Measurements from ENCODE around the gene NUP214. TPM values are rescaled to one million over a fixed set of nuclear protein-coding genes. Genes with fewer than 3 reads are reported as not detected.

NUP214 gene
- total and polyA plus RNA-seq, 2 of the 8 experiments (the other 6 are each of a cell fraction or from before 2014, with no cell fraction given), result 28.6 to 50.2 TPM

DNA sequence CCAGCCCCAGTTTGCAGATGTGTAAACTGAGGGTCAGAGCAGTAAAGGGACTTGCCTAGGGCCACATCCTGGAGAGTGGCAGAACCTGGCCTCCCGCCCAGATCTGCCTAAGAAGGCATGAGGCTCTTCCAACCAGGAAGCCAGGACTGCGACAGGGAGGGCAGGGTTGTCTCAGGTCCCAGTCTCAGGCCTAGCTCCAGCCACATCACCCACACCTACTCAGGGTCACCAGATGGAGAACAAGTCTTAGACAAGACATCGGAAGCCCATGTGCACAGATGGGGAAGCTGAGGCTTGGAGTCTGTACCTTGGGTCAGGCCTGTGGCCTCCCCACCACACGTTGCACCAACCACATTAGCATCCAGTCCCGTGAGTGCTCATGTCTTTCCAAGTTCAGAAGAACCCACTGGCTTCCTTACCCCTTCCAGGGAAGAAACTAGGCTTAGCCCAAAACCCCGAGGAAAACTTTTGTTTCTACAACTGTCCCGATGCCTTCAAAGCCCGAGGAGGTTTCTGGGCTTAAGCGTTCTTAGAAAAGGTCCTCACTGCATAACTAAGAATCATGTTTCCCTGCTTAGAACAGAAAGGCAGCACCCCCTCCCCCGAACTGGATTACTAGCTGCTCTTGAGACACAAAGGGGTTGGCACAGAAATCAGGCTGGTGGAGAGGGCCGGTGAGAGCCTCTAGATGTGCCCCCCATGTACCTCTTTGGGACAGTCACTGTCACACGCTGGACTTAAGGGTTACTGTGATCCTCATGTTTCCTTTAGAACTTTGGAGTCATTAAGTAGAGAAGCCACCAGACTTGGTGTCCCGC lies 148.7 kb downstream of the NUP214 start:
- Histone ChIP-seq H3K56ac (replicated peaks; ENCODE audit: insufficient read length, low read depth, low read length) (no peak overlapping the region), H3K4me2 (ENCODE audit: insufficient read depth in 1 of 2, low read depth in 2 of 2, low read length in 2 of 2) (no peak overlapping the region), H3K18ac (ENCODE audit: extremely low read depth, low read length) (no peak overlapping the region), H4K91ac (replicated peaks; ENCODE audit: insufficient read length, low read length) (no peak overlapping the region), H3K14ac (ENCODE audit: insufficient read length) (no peak overlapping the region), H3K9me3 (ENCODE audit: insufficient read depth in 2 of 2, low read depth in 1 of 2, low read length in 1 of 2) (no peaks in the 10 kb centered on the region), H3K27ac (ENCODE audit: low read depth, low read length) (no peak overlapping the region), H3K79me1 (ENCODE audit: low read depth, low read length) (no peaks in the 10 kb centered on the region), H3K4me3 (ENCODE audit: extremely low read depth in 1 of 4, insufficient read depth in 2 of 4, low read depth in 3 of 4, low read length in 4 of 4) (no peak overlapping the region), H3K23ac (ENCODE audit: insufficient read length) (no peak overlapping the region), H3K4me1 (replicated peaks in 1 of 4; ENCODE audit: control insufficient read depth in 3 of 4, insufficient read depth in 4 of 4, low read length in 3 of 4) (peaks cover 3 to 20% (median 13%) of the 10 kb centered on the region in 4 experiments; a peak in 6 of 7 replicates), H2BK12ac (ENCODE audit: low read depth, low read length) (no peak overlapping the region), H2BK20ac (ENCODE audit: low read length) (peak overlapping the region; percentile 43; the same call in 1 of the 2 replicates), H4K8ac (ENCODE audit: extremely low read depth, insufficient read depth, low read length) (no peak overlapping the region), H3K9ac (replicated peaks in 1 of 4; ENCODE audit: extremely low read depth in 1 of 4, low read depth in 3 of 4, low read length in 3 of 4) (no peak overlapping the region), H3K4ac (replicated peaks; ENCODE audit: insufficient read length, low read depth, low read length) (no peak overlapping the region), H3K36me3 (ENCODE audit: control insufficient read depth in 2 of 4, insufficient read depth in 4 of 4, low read length in 3 of 4) (no peaks in the 10 kb centered on the region), H3K79me2 (ENCODE audit: control insufficient read depth in 1 of 2, insufficient read depth in 2 of 2, low read length in 2 of 2) (no peaks in the 10 kb centered on the region), H4K5ac (ENCODE audit: insufficient read length, low read depth, low read length) (no peak overlapping the region), H2AK5ac (ENCODE audit: low read depth, low read length) (no peak overlapping the region), H2BK120ac (replicated peaks; ENCODE audit: low read depth, low read length) (no peak overlapping the region), H2AFZ (ENCODE audit: low read length) (no peak overlapping the region), H3K27me3 (replicated peaks in 1 of 4; ENCODE audit: control insufficient read depth in 3 of 4, extremely low read depth in 1 of 4, insufficient read depth in 3 of 4, low read length in 3 of 4) (peaks cover 2 to 20% (median 13%) of the 10 kb centered on the region in 4 experiments; a peak in 6 of 7 replicates), H2BK15ac (ENCODE audit: low read length) (no peak overlapping the region), H2BK5ac (ENCODE audit: low read depth, low read length) (no peak overlapping the region), H3K23me2 (ENCODE audit: low read depth, low read length) (peaks cover 2% of the 10 kb centered on the region; the same call in 1 of the 2 replicates), H4K20me1 (replicated peaks in 1 of 2; ENCODE audit: control insufficient read depth in 1 of 2, insufficient read depth in 2 of 2, low read length in 2 of 2) (no peaks in the 10 kb centered on the region)
- 81% methylated on average over 13 of the region's 13 CpGs; no CpG with 5 or more reads in 1 of the 2 experiments for WGBS, 2 experiments (ENCODE audit: extremely low coverage in 1 of 2, insufficient coverage in 1 of 2, insufficient read length in 1 of 2, insufficient replicate concordance in 2 of 2, low coverage in 1 of 2, low lambda C conversion rate in 2 of 2, missing lambda C conversion rate in 1 of 2)
- FAIRE-seq (no peak), DNase-seq (ENCODE audit: low read depth in 1 of 2, low spot score in 2 of 2) (no peak)
- TF ChIP-seq ASH2L (IDR thresholded peaks at IDR 0.05; ENCODE audit: low read length), result no peak
- no peak for TF ChIP-seq ATF3 (IDR thresholded peaks at IDR 0.05; ENCODE audit: insufficient read depth, low read depth, low read length)
- TF ChIP-seq HDAC2 (IDR thresholded peaks at IDR 0.05; ENCODE audit: borderline replicate concordance in 1 of 2, low read depth in 2 of 2, low read length in 2 of 2), result no peak
- no peak for TF ChIP-seq POU5F1 (IDR thresholded peaks at IDR 0.05; ENCODE audit: low read depth, low read length)
- no peak for TF ChIP-seq KDM5A (IDR thresholded peaks at IDR 0.05; ENCODE audit: low read length)
- no peak for TF ChIP-seq JUN (IDR thresholded peaks at IDR 0.05; ENCODE audit: low read depth, low read length)
- TF ChIP-seq SP1 (IDR thresholded peaks at IDR 0.05; ENCODE audit: low read depth, low read length), result no peak
- TF ChIP-seq, protein P1, sequence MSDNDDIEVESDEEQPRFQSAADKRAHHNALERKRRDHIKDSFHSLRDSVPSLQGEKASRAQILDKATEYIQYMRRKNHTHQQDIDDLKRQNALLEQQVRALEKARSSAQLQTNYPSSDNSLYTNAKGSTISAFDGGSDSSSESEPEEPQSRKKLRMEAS (IDR thresholded peaks at IDR 0.05), result no peak
- ChIA-PET POLR2A (ENCODE audit: partially characterized antibody) (interaction anchor here (0.9 to 1.6 kb wide), 3 partner anchors 17 to 35 kb away, joined by 3 to 4 read pairs (median 3); no protein-coding TSS in a partner anchor), CTCF (ENCODE audit: partially characterized antibody) (interaction anchor here (0.7 to 2.5 kb wide), 12 partner anchors 11 to 282 kb away, joined by 3 to 14 read pairs (median 5); partner anchors contain the start of gene PLPP7)

Data from H1 (cell line).